NB4 (cell line): Measurements from ENCODE around the gene TNFRSF1B.

Experiments
- CTCF ChIP-seq: IDR thresholded peaks from one replicate; pipeline ENCODE4 v1.5.1; 2012; ENCODE audit warnings: low read depth, low read length
- POLR2A ChIP-seq: IDR thresholded peaks from 2 replicates; pipeline ENCODE4 v1.6.1; 2011; ENCODE audit warnings: mild to moderate bottlenecking; ENCODE audit not compliant: insufficient read length; ENCODE audit errors: extremely low read depth

- no peak for TF ChIP-seq POLR2A
- TF ChIP-seq CTCF = no peak
Observed at GRCh38 chr1:12230549-12231275, 63.9 kb downstream of the TNFRSF1B start.
